SH-SY5Y (cell line): ENCODE measurements around the gene ETV6.

Experiments
- GATA2 ChIP-seq: IDR thresholded peaks from 2 replicates; pipeline ENCODE4 v1.6.1; 2011; ENCODE audit warnings: mild to moderate bottlenecking, low read depth, low read length
- GATA3 ChIP-seq: IDR thresholded peaks from 2 replicates; pipeline ENCODE4 v1.6.1; 2011; ENCODE audit warnings: low read depth, mild to moderate bottlenecking, low read length, moderate library complexity

Gene ETV6

DNA sequence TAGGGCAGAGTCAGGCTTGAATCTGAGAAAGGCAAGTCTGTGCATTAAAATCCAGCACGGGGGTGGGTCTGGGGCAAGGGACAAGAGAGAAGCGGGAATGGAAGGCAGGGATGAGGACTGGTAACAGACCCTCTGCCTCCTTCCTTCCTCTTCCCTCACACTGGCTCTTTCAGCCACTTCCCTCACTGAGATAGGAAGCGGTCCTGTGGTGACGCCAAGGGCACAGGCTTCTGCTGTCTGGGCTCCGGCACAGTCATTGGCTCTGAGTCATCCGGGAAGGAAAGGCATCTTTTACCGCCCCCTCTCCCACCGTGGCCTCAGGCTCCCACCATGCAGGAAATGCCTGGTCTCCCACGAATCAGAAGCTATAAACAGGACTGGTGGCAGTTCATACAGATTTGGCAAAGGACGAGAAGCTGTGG lies 70.2 kb downstream of the ETV6 start:
- TF ChIP-seq GATA3: no peak
- no peak for TF ChIP-seq GATA2

DNA sequence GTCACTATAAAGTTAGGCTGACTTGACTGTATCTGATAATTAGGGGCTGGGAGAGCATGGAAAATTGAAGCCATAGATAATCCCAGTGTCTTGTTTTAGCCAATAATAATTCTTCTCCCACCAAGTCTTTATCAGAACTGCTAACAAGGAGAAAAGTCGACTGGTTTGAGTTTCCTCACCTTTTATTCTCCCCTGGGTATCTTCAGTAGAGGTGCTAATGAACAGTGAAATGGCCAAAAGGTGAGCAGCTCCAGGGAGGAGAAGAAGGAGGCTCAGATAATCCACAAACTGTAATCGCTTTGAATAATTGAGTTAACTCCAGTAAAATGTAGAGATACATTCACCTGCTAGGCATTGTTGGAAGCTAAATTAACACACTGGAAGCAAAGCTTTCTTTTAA lies 72.6 kb downstream of the ETV6 start:
- TF ChIP-seq GATA2: no peak
- TF ChIP-seq GATA3: no peak

DNA sequence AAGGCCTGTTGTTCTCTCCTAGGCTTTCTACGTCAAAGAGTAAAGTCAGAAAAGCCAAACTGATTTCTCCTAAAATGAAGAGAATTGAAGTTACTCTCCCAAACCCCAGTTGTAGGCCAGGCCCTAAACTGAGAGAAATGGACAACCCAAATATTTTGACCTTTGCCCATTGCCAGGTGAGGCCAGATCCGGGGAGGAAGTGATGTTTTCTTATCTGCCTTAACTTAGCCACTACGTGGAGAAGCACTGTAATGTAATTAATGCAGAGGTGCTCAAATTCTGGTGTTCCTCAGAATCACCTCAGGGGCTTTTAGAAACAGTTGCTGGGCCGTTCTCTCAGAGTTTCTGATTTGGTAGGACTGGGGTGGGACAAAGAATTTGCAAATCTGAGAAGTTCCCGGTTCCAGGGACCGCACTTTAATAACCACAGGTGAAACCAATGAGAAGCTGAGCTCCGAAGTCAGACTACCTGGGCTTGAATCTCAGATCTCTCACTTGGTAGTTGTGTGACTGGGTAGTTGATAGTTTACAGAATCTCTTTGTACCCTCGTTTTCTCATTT lies 73.2 kb downstream of the ETV6 start:
- TF ChIP-seq GATA3: no peak
- no peak for TF ChIP-seq GATA2

DNA sequence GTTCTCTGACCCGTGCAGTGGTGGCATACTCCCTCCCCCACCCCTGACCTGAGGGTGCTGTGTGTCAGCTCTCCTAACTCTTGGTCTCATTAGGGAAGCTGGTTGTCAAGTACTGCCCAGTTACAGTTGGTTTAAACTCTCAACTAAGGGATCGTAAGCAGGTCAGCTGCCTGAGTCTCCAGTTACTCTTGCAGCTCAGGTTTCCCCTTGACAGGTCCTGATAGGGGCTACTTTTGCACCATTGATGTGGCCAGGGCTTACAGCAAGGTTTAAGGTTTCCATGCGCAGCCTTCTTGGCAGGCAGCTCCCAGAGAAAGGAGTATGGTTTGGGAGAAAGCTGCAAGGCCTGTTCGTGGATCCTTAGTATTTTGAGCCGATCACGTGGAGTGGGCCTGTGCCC lies 74.5 kb downstream of the ETV6 start:
- no peak for TF ChIP-seq GATA3
- TF ChIP-seq GATA2: no peak

DNA sequence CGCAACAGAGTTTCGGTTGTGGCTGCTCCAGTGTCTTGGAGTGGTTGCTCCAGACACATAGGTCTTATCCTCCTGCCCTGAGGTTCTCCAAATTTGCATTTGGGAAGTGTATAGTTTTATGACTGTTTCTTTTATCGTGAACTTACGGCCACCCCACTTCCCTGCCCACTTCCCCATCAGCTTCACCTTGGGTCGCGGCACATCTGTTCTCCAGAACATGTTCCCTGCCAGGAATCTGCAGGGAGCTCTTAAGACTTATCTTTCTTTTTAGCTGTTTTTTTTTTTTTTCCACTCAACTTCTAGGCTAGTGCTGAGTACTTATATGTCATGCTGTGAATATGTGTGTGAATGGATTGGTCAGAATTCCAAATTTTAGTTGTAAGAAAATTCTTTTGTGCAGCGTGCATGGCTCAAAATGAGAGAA lies 75.4 kb downstream of the ETV6 start:
- TF ChIP-seq GATA2: no peak
- no peak for TF ChIP-seq GATA3

DNA sequence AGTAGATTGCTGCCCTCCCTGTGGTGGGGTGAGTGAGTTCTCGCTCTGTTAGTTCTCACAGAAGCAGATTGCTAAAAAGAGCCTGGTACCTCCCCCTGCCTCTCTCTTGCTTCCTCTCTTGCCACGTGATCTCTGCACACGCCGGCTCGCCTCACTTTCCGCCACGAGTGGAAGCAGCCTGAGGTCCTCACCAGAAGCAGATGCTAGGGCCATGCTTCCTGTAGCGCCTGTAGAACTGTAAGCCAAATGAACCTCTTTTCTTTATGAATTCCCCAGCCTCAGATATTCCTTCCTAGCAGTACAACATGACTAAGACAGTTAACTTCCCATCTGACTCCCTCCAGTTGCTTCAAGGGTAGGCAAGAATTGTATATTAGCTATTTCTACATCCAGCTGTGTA lies 76.2 kb downstream of the ETV6 start:
- no peak for TF ChIP-seq GATA2
- TF ChIP-seq GATA3: no peak

DNA sequence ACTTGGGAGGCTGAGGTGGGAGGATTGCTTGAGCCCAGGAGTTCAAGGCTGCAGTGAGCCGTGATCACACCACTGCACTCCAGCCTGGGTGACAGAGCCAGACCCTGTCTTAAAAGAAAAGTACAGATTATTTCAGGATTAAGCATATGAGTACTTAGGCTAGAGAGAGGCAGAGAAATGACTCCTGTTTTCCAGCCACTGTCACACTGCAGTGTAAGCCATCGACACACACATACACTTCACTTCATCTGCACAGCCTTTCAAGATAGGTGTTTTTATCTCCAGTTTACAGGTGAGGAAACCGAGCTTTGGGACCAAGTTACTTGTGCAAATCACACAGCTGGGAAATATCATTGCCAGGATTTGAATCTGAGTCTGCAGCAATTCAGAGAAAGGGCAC lies 77.2 kb downstream of the ETV6 start:
- no peak for TF ChIP-seq GATA3
- TF ChIP-seq GATA2: no peak

DNA sequence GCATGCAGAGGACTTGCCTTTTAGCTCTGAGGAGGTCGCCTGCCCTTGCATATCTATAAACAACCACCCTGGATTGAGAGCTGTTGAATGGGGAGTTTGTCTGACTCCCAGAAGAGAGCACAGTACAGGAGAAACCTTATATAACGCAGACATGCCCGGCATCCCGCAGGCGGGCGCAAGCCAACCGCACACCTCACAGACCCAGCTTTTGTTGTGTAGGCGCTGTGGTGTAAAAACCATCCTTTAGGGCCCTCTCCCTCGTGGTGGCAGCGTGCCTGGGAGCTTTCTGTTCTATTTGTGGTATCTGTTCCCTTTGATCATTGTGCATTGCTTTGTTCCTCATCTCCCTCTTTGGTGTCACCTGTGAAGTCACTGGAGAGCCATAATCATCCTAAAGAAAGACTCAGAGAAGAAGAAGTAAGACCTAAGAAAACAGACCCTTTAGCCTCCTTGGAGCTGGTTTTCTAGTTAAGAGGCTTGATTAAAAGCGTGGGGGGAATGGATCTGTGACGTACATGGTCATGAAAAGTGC lies 77.7 kb downstream of the ETV6 start:
- no peak for TF ChIP-seq GATA2
- no peak for TF ChIP-seq GATA3

DNA sequence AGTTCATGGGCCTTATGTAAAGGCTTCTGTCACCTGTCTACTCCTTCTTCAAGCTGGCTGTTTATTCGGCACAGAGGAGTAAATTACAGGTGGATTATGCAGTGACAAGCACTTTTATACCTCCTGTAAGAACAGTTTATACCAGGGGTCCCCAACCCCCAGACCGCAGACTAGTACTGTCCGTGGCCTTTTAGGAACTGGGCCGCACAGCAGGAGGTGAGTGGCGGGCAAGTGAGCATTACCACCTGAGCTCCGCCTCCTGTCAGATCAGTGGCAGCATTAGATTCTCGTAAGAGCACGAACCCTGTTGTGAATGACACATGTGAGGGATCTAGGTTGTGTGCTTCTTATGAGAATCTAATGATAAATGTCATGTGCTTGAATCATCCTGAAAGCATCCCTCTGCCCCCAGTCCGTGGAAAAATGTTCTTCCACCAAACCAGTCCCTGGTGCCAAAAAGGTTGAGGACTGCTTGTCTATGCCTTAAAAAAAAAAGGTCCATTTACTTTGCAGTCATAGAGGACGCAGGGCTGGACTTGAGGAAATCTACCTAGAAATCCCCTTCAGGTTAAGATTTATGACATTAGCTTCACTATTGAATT lies 78.8 kb downstream of the ETV6 start:
- TF ChIP-seq GATA3 (no peak), GATA2 (no peak)

DNA sequence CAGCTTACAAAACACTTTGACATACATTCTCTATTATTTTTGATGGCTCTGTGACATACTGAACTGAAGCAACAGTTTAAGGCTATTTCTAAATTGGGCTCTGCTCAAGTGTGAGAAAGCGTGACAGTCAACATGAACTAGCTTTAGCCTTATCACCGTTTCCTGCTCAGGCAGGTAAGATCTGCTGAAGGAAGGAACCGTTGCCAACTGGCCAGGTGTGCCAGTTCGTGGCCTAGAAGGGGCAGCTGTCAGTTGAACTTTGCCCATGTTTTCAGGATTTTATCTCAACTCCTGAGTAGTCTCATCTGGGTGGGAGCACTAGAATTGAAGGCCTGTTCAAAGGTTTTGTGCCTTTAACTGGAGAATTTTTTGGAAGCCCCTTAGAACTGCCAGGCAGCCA lies 79.5 kb downstream of the ETV6 start:
- no peak for TF ChIP-seq GATA2
- no peak for TF ChIP-seq GATA3

DNA sequence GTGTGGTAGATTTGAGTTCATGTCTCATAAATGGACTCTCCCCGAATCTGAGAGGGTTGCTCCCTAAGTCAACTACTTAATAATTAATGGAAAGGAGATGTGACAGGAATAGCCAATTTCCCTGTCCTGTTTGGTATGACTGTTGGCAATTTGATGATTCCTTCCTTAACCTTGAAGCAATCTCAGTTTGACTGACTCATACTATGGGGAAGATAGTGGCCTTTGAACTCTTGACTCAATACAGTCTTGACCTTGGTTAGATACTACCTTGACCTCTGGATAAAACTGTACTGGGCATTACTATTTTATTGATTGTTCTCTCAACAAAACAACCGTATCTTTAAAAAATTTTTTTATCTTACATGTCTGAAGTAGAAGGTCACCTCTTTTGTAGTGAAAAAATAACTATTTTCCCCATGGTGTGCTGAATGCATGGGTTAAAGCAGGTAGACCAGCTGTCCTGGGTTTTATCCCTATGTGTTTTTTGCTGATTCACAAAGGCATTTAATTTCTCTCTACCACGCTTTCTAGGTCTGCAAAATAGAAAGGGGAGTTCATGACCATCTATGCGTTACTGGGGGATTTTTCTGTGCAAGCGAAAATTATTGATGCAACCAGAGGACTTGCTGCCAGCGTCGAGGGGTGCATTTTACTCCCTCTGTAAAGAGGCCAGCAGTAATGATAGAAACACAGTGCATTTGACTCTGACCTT lies 80.1 kb downstream of the ETV6 start:
- no peak for TF ChIP-seq GATA2
- no peak for TF ChIP-seq GATA3

DNA sequence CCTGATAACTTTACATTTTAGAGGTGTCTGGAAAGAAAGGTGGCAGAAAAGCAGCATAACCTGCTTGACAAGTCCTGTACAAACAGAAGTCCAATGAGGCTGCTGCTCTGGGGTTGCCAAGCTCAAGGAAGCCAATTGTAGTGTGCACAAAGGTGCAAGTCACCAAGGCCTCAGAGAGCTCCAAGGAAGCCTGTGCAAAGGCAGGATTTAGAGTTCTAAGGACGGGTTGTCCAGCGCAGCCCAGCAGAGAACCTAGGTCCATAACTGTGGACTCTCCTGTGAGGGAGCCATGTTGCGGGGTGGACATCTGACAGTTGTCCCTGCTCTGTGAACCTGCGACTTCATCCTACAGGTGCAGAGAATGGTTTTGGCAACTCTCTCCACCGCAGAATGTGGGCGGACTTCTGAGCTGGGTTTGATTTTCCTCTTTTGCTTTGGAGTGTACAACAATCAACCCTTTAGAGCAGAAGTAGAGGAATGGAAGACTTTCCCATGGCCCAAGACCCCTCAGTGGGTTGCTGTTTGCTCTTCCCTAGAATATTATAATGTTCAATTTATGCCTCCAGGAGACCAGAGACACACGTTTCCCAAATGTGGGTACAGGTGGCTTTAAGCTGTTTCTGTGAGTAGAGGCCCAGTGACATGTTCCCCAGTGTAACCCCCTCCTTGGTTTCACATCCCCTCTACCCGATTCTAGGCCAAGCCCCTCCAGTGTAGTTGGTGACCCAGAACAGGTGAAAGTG lies 81.0 kb downstream of the ETV6 start:
- TF ChIP-seq GATA3 (no peak), GATA2 (no peak)

DNA sequence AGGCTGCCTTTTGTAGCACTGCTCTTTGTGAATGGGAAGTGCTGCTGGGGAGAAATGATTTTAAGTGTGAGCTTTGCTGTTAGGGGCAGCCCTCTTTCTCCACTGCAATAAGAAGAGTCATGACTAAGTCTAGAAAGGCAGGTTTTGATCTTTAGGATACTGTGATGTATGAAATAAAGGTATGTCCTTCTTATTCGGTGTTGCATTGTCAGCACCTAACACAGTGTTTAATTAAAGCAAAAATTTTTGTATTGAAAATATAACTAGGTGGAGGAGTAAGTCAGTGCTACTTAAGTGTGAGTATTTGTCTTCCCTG lies 81.5 kb downstream of the ETV6 start:
- TF ChIP-seq GATA2 (no peak), GATA3 (no peak)

DNA sequence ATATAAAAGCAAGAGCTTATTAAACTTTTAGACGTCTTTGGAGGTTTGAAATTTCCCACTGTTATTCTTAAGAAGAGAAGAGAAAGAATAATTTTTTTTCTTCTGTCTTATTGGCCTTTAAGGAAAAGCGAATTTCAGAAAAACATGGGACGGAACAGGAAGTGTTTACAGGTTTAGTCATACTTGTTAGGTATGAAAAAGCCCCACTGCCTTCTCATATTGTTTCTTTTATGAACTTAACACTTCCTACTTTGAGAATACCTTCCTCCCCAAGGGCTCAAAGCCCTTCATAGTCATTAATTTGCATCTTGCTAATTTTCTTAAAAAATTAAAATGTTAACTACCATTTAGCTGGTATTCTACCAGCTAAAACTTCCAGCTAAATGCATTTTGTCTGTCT lies 82.0 kb downstream of the ETV6 start:
- TF ChIP-seq GATA3 (no peak), GATA2 (no peak)
